Neutrophil (primary cell): ENCODE data around the gene DEFB114.

Source experiments
- H3K27ac ChIP-seq: fragments of 200-600 bp; sonication (generic); 2 replicates; pipeline ENCODE4 v1.5.1; 2016; ENCODE audit warnings: mild to moderate bottlenecking, moderate library complexity
- H3K27me3 ChIP-seq: fragments of 200-600 bp; sonication (generic); 2 replicates; pipeline ENCODE4 v1.6.0; 2016; ENCODE audit warnings: mild to moderate bottlenecking
- H3K36me3 ChIP-seq: fragments of 200-600 bp; sonication (generic); 2 replicates; pipeline ENCODE4 v1.5.1; 2017
- H3K4me1 ChIP-seq, 2 experiments: fragments of 200-600 bp in 1 of 2; sonication (generic) in 1 of 2; 1 replicate in 1 of 2; 2 replicates in 1 of 2; pipeline versions ENCODE4 v1.5.1 to v1.6.1; 2013 to 2016; ENCODE audit warnings: low read depth in 1 of 2, low read length in 1 of 2, mild to moderate bottlenecking in 1 of 2, moderate library complexity in 1 of 2; ENCODE audit not compliant: control insufficient read depth in 1 of 2, insufficient read depth in 1 of 2
- H3K4me3 ChIP-seq, 2 experiments: fragments of 200-600 bp in 1 of 2; sonication (generic) in 1 of 2; 1 replicate in 1 of 2; 2 replicates in 1 of 2; pipeline ENCODE4 v1.5.1; 2013 to 2016; ENCODE audit warnings: low read depth in 1 of 2, low read length in 1 of 2, mild to moderate bottlenecking in 1 of 2, moderate library complexity in 1 of 2
- H3K9me3 ChIP-seq: fragments of 200-600 bp; sonication (generic); 2 replicates; pipeline ENCODE4 v1.5.1; 2016
- CTCF ChIP-seq: fragments of 200-600 bp; sonication (generic); IDR thresholded peaks from 2 replicates; pipeline ENCODE4 v1.5.1; 2016; ENCODE audit warnings: antibody characterized with exemption

DEFB114 gene

GRCh38 chr6:49964064-49964463, at the start of gene DEFB114:
Gene DEFB114, minus strand, starts transcription at chr6:49964164. Its CDS starts 59 bp downstream, at chr6:49964105.
- Histone ChIP-seq H3K9me3 (no peaks in the 10 kb centered on the region), H3K4me3 (no peak within 1 kb of the TSS), H3K27me3 (no peaks in the 10 kb centered on the region), H3K36me3 (no peaks in the 10 kb centered on the region), H3K27ac (no peak within 1 kb of the TSS), H3K4me1 (no peaks in the 10 kb centered on the region)
- no peak for TF ChIP-seq CTCF

GRCh38 chr6:50007819-50008218, 43.9 kb upstream of the DEFB114 start:
- Histone ChIP-seq H3K27ac (no peak overlapping the region), H3K9me3 (no peaks in the 10 kb centered on the region), H3K27me3 (no peaks in the 10 kb centered on the region), H3K36me3 (no peaks in the 10 kb centered on the region), H3K4me3 (no peak overlapping the region), H3K4me1 (no peaks in the 10 kb centered on the region)
- TF ChIP-seq CTCF: no peak

- Histone ChIP-seq H3K36me3 (no peaks in the 10 kb centered on the region), H3K4me1 (no peaks in the 10 kb centered on the region), H3K27ac (no peak overlapping the region), H3K4me3 (no peak overlapping the region), H3K27me3 (no peaks in the 10 kb centered on the region), H3K9me3 (no peaks in the 10 kb centered on the region)
- no peak for TF ChIP-seq CTCF
These were observed 39.2 kb upstream of the DEFB114 start for GRCh38 chr6:50003139-50003538.

- Histone ChIP-seq H3K4me1 (no peaks in the 10 kb centered on the region), H3K36me3 (no peaks in the 10 kb centered on the region), H3K9me3 (no peaks in the 10 kb centered on the region), H3K4me3 (no peak overlapping the region), H3K27ac (no peak overlapping the region), H3K27me3 (no peaks in the 10 kb centered on the region)
- TF ChIP-seq CTCF: no peak
These were observed 31.3 kb upstream of the DEFB114 start for GRCh38 chr6:49995278-49995677.

- Histone ChIP-seq H3K4me1 (no peaks in the 10 kb centered on the region), H3K27ac (no peak overlapping the region), H3K9me3 (no peaks in the 10 kb centered on the region), H3K27me3 (no peaks in the 10 kb centered on the region), H3K4me3 (no peak overlapping the region), H3K36me3 (no peaks in the 10 kb centered on the region)
- TF ChIP-seq CTCF: no peak
These were observed 24.9 kb upstream of the DEFB114 start for GRCh38 chr6:49988900-49989299.

GRCh38 chr6:49987749-49988148, 23.8 kb upstream of the DEFB114 start:
- Histone ChIP-seq H3K4me1 (no peaks in the 10 kb centered on the region), H3K36me3 (no peaks in the 10 kb centered on the region), H3K27me3 (no peaks in the 10 kb centered on the region), H3K4me3 (no peak overlapping the region), H3K9me3 (no peaks in the 10 kb centered on the region), H3K27ac (no peak overlapping the region)
- TF ChIP-seq CTCF: no peak
